ENCODE measurements around the gene MED13.
"Not testable (repeated sequence)": the region's sequence is repeated elsewhere in the genome, so short reads cannot be mapped to it uniquely, and the experiment has no call there.

Gene MED13

GRCh38 chr17:61981323-61981722 is 83.8 kb downstream of the MED13 start:
- no peak for DNase-seq

GRCh38 chr17:61980535-61980934 is 84.5 kb downstream of the MED13 start:
- no peak for DNase-seq

- no peak for DNase-seq
Measured at GRCh38 chr17:61974115-61974514, 91.0 kb downstream of the MED13 start.

- no peak for DNase-seq
Measured at GRCh38 chr17:61972311-61972710, 92.8 kb downstream of the MED13 start.

- no peak for DNase-seq
Measured at GRCh38 chr17:61970030-61970429, 95.0 kb downstream of the MED13 start.

GRCh38 chr17:61968757-61969156 is 96.3 kb downstream of the MED13 start:
- DNase-seq: no peak

GRCh38 chr17:61967729-61968128 is 97.3 kb downstream of the MED13 start:
- no peak for DNase-seq

- no peak for DNase-seq
Measured at GRCh38 chr17:61966191-61966590, 98.9 kb downstream of the MED13 start.

GRCh38 chr17:61955619-61956018 is 109.5 kb downstream of the MED13 start:
- DNase-seq: no peak

GRCh38 chr17:61947367-61948078 is 117.6 kb downstream of the MED13 start:
- no peak for DNase-seq

GRCh38 chr17:61946359-61946758 is 118.7 kb downstream of the MED13 start:
- DNase-seq: no peak

GRCh38 chr17:61943117-61943516 is 122.0 kb downstream of the MED13 start:
- DNase-seq: no peak

- no peak for DNase-seq
Measured at GRCh38 chr17:61942085-61942484, 123.0 kb downstream of the MED13 start.

- no peak for DNase-seq
Measured at GRCh38 chr17:61928101-61928436, 137.0 kb downstream of the MED13 start.

- peak; percentile 97 for DNase-seq
Measured at GRCh38 chr17:61927208-61928100, 137.6 kb downstream of the MED13 start, which contains the start of gene INTS2. TSS of gene INTS2 (minus strand) at chr17:61927982. CDS start at chr17:61926644, 1,338 bp downstream.

GRCh38 chr17:61926826-61927207 is 138.3 kb downstream of the MED13 start:
- DNase-seq: no peak

- DNase-seq: not testable (repeated sequence)
Measured at GRCh38 chr17:61915162-61915561, 149.9 kb downstream of the MED13 start.

GRCh38 chr17:61908292-61909037 is 156.6 kb downstream of the MED13 start:
- DNase-seq: no peak

GRCh38 chr17:61907361-61907760 is 157.7 kb downstream of the MED13 start:
- DNase-seq: no peak

- DNase-seq: no peak
Measured at GRCh38 chr17:61904094-61904710, 160.9 kb downstream of the MED13 start.

- DNase-seq: no peak
Measured at GRCh38 chr17:61903251-61903650, 161.8 kb downstream of the MED13 start.

GRCh38 chr17:61897548-61898180 is 167.4 kb downstream of the MED13 start:
- DNase-seq: no peak

Data from left hindlimb (tissue), 1 donor.